IPS-15b (cell line): ENCODE data around the gene MFAP2.
"Not testable (repeated sequence)": the region's sequence is repeated elsewhere in the genome, so short reads cannot be mapped to it uniquely, and the experiment has no call there.

Experiments used
- H3K27me3 ChIP-seq: one replicate; pipeline ENCODE4 v1.6.1; 2013; ENCODE audit warnings: low read length; ENCODE audit not compliant: control insufficient read depth, insufficient read depth
- H3K36me3 ChIP-seq: one replicate; pipeline ENCODE4 v1.6.1; 2013; ENCODE audit warnings: low read length; ENCODE audit not compliant: control insufficient read depth, insufficient read depth
- H3K4me1 ChIP-seq: one replicate; pipeline ENCODE4 v1.6.1; 2013; ENCODE audit warnings: mild to moderate bottlenecking, low read length; ENCODE audit not compliant: control insufficient read depth, insufficient read depth
- H3K4me3 ChIP-seq: one replicate; pipeline ENCODE4 v1.5.1; 2013; ENCODE audit warnings: low read depth, low read length
- H3K9ac ChIP-seq: one replicate; pipeline ENCODE4 v1.6.1; 2013; ENCODE audit warnings: low read depth, mild to moderate bottlenecking, low read length
- H3K9me3 ChIP-seq: one replicate; pipeline ENCODE4 v1.6.1; 2013; ENCODE audit warnings: mild to moderate bottlenecking, low read length; ENCODE audit not compliant: control insufficient read depth, insufficient read depth

The MFAP2 gene

DNA sequence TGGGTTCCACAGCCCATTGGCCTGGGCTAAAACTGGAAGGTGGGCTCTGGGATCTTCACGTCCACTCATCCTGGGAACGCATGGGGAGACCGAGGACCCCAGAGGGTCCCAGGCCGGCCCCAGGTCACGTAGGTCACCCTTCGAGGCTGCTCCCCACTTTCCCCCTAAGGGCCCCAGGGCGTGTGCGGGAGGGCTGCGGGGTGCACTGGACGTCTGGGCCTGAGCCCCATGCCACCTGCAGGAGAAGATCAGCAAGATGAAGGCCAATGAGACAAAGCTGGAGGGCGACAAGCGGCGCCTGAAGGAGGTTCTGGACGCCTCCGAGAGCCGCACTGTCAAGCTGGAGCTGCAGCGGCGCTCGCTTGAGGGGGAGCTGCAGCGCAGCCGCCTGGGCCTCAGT, 12.5 kb downstream of the MFAP2 start:
- no peak overlapping the region for H3K9ac ChIP-seq
- no peaks in the 10 kb centered on the region for H3K4me1 ChIP-seq
- peaks cover 29% of the 10 kb centered on the region for H3K36me3 ChIP-seq
- no peaks in the 10 kb centered on the region for H3K9me3 ChIP-seq
- no peaks in the 10 kb centered on the region for H3K27me3 ChIP-seq
- H3K4me3 ChIP-seq = no peak overlapping the region

DNA sequence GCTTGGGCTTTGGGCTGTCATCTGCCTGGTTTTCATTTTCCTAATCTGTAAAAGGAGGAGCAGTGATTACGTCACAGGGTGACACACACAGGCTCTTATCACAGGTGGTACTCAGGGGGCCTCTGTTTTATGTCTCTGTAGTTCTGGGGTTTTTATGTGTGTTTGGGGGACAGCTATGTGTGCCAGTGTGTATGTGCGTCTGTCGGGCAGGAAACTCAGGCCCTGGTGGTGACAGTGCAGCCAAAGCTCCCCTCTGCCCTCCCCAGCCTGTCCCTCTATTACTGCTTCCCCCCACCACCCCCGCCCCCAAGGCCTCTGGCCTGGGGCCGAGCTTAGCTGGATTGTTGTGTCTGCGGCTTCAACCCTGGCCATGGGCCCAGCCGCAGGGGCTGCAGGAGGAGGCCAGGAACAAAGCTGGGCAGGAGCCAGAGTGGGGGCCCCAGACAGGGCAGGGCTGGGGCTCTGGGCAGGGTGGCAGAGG, 13.3 kb downstream of the MFAP2 start:
- peaks cover 25% of the 10 kb centered on the region for H3K36me3 ChIP-seq
- H3K27me3 ChIP-seq = no peaks in the 10 kb centered on the region
- no peak overlapping the region for H3K4me3 ChIP-seq
- no peaks in the 10 kb centered on the region for H3K4me1 ChIP-seq
- no peak overlapping the region for H3K9ac ChIP-seq
- no peaks in the 10 kb centered on the region for H3K9me3 ChIP-seq

DNA sequence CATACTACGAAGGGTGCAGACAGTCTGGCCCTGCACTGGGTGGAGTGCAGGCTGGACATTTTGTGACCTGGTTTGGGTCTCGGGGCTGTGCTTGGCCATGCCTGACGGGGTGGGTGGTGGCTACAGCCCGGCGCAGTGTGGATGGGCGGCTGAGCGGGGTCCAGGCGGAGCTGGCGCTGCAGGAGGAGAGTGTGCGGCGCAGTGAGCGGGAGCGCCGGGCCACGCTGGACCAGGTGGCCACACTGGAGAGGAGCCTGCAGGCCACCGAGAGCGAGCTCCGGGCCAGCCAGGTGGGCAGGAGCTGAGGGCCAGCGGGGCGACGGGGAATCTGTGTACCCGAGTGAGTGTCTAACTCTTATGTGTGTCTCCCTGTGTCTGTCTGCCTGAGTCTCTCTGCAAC, 14.1 kb downstream of the MFAP2 start:
- H3K36me3 ChIP-seq = peaks cover 20% of the 10 kb centered on the region
- H3K4me1 ChIP-seq = no peaks in the 10 kb centered on the region
- H3K9me3 ChIP-seq = no peaks in the 10 kb centered on the region
- H3K9ac ChIP-seq = no peak overlapping the region
- H3K4me3 ChIP-seq = no peak overlapping the region
- H3K27me3 ChIP-seq = no peaks in the 10 kb centered on the region

DNA sequence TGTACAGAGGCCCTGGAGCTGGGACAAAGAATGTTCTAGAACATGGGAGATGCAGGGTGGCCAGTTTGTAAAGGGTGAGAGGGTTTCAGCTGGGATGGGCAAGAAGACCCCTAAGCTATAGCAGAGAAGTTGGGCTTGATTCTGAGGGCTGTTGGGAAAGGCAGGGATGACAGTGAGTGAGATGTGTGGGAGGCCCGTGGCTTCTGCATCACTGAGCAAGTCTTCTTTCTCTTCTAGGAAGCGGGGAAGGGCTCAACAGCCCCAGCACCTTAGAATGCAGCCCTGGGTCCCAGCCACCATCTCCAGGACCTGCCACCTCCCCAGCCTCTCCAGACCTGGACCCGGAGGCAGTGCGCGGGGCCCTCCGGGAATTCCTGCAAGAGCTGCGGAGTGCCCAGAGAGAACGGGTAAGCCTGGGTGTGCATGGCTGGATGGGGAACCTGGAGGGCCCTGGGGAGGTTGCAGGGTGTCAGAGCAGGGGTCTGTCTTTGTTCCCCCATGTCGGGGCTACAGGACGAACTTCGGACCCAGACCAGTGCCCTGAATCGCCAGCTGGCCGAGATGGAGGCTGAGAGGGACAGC, 14.8 kb downstream of the MFAP2 start:
- H3K4me3 ChIP-seq = no peak overlapping the region
- H3K27me3 ChIP-seq = no peaks in the 10 kb centered on the region
- no peaks in the 10 kb centered on the region for H3K4me1 ChIP-seq
- no peak overlapping the region for H3K9ac ChIP-seq
- no peaks in the 10 kb centered on the region for H3K9me3 ChIP-seq
- peaks cover 16% of the 10 kb centered on the region for H3K36me3 ChIP-seq

DNA sequence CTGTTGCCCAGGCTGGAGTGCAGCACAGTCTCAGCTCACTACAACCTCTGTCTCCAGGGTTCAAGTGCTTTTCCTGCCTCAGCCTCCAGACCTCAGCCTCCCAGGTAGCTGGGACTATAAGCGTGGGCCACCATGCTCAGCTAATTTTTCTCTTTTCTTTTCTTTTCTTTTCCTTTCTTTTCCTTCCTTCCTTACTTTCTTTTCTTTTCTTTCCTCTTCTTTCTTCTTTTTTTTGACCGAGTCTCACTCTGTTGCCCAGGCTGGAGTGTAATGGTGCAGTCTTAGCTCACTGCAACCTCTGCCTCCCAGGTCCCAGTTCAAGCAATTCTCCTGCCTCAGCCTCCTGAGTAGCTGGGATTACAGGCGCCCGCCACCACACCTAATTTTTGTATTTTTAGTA, 16.3 kb downstream of the MFAP2 start:
- H3K4me3 ChIP-seq, H3K4me1 ChIP-seq, H3K27me3 ChIP-seq, H3K9me3 ChIP-seq, H3K9ac ChIP-seq: not testable (repeated sequence)
- peaks cover 16% of the 10 kb centered on the region for H3K36me3 ChIP-seq

DNA sequence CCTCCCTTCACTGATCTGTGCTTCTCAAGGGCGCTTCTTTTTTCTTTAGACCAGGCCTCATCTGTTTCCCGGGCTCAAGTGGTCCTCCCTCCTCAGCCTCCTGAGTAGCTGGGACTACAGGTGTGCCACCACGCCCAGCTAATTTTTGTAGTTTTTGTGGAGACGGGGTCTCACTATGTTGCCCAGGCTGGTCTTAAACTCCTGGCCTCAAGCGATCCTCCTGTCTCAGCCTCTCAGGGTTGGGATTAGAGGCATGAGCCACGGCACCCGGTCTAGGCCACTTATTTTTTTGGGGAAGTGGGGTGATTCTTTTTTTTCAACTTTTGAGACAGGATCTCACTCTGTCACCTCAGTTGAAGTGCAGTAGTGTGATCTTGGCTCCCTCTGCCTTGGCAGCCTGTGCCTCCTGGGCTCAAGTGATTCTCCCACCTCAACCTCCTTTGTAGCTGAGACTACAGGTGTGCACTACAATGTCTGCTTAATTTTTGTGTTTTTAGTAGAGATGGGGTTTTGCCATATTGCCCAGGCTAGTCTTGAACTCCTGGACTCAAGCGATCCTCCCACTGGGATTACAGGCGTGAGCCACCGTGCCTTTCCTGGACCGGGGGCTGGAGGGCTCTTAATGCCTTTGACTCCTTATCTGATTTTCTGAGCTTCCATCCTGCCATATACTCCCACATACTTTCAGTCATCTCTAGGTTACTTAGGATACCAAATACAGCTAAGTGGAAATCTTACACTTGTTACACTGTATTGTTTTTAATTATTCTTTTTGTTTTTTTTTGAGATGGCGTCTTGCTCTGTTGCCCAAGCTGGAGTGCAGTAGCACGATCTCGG, 18.9 kb downstream of the MFAP2 start:
- Histone ChIP-seq H3K27me3 (no peaks in the 10 kb centered on the region), H3K36me3 (peaks cover 20% of the 10 kb centered on the region), H3K4me1 (no peaks in the 10 kb centered on the region), H3K9me3 (no peaks in the 10 kb centered on the region), H3K4me3 (peak overlapping the region; percentile 48), H3K9ac (no peak overlapping the region)

DNA sequence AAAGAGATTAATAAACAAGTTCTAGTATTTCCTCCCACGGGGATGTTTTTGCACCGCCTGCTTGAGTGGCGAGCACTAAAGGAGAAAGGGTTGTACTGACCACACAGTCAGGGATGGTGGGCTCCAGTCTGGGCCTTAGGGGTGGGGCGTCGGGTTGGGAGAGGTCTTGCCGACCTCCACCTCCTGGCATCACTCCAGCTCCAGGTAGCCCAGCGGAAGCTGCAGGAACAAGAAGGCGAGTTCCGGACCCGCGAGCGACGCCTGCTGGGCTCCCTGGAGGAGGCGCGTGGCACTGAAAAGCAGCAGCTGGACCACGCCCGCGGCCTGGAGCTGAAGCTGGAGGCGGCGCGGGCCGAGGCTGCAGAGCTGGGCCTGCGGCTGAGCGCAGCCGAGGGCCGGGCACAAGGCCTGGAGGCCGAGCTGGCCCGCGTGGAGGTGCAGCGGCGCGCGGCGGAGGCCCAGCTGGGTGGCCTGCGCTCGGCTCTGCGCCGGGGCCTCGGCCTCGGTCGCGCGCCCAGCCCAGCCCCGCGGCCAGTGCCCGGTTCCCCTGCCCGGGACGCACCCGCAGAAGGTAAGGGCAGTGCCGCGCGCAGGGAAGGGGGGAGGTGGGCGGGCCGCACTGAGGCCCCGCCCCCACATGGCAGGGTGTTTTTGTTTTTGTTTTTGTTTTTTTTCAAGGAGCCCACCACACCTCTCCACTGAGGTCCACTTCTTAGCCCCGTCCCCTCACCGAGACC, 19.7 kb downstream of the MFAP2 start:
- Histone ChIP-seq H3K36me3 (peaks cover 21% of the 10 kb centered on the region), H3K9me3 (no peaks in the 10 kb centered on the region), H3K4me1 (no peaks in the 10 kb centered on the region), H3K27me3 (no peaks in the 10 kb centered on the region), H3K4me3 (peak overlapping the region; percentile 48), H3K9ac (no peak overlapping the region)

DNA sequence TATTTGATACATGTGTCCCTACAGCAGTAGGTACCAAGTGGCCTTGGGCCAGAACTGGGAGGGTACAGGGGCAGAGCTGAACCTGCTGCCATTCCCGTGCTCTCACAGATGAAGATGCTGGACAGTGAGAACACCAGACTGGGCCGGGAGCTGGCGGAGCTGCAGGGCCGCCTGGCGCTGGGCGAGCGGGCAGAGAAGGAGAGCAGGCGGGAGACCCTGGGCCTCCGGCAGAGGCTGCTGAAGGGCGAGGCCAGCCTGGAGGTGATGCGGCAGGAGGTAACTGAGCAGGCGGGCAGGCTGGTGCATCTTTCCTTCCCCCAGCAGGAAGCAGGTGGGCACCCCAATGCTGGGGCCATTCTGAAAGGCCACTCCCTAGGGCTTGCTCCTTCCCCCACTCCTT, 21.9 kb downstream of the MFAP2 start:
- no peak overlapping the region for H3K4me3 ChIP-seq
- H3K36me3 ChIP-seq = peaks cover 34% of the 10 kb centered on the region
- H3K4me1 ChIP-seq = no peaks in the 10 kb centered on the region
- H3K9ac ChIP-seq = no peak overlapping the region
- H3K9me3 ChIP-seq = no peaks in the 10 kb centered on the region
- no peaks in the 10 kb centered on the region for H3K27me3 ChIP-seq

DNA sequence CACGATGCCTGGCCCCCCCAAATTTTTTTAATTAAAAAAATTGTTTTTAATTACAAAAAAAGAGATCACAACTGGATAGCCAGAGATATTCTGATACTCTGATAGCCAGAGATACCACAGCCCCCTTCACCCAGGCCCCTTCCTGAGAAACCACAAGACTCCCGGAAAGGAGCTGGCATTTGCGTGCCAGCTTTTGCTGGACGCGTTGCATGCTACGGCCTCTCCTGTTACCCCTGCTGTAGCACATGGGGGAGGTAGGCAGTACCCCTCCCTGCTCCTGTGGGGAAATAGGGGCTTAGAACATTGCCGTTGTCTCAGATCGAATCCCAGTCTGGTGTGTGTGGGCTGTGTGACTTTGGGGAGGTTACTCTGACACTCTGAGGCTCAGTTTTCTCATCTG, 22.7 kb downstream of the MFAP2 start:
- H3K27me3 ChIP-seq = no peaks in the 10 kb centered on the region
- no peak overlapping the region for H3K9ac ChIP-seq
- H3K4me1 ChIP-seq = no peaks in the 10 kb centered on the region
- peaks cover 34% of the 10 kb centered on the region for H3K36me3 ChIP-seq
- no peak overlapping the region for H3K4me3 ChIP-seq
- H3K9me3 ChIP-seq = no peaks in the 10 kb centered on the region

DNA sequence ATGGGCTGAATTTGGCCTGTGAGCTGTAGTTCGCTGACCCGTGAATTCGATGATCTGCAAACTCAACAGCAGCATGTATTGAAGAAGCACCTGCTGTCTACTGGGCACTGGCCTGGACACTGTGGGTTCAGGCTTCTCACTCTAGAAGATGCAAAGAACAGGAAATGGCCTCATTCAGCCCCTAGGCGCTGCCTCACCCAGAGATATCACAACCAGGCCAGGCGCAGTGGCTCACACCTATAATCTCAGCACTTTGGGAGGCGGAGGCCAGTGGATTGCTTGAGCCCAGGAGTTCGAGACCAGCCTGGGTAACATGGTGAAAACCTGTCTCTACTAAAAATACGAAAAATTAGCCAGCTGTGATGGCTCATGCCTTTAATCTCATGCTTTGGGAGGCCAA, 23.6 kb downstream of the MFAP2 start:
- H3K9me3 ChIP-seq = no peaks in the 10 kb centered on the region
- no peak overlapping the region for H3K4me3 ChIP-seq
- no peaks in the 10 kb centered on the region for H3K4me1 ChIP-seq
- no peak overlapping the region for H3K9ac ChIP-seq
- peaks cover 34% of the 10 kb centered on the region for H3K36me3 ChIP-seq
- no peaks in the 10 kb centered on the region for H3K27me3 ChIP-seq

DNA sequence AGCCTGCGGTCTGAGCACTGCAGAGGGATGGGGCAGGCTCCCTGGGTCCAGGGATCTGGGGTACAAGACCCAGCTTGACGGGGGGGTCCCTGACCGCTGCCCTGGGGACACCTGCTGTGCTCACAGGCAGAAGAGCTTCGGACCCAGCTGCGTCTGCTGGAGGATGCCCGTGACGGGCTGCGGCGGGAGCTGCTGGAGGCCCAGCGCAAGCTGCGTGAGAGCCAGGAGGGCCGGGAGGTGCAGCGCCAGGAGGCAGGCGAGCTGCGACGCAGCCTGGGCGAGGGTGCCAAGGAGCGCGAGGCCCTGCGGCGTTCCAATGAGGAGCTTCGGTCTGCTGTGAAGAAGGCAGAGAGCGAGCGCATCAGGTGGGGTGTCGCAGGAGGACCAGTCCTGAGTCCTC, 25.2 kb downstream of the MFAP2 start:
- no peaks in the 10 kb centered on the region for H3K4me1 ChIP-seq
- no peak overlapping the region for H3K9ac ChIP-seq
- no peaks in the 10 kb centered on the region for H3K9me3 ChIP-seq
- no peak overlapping the region for H3K4me3 ChIP-seq
- no peaks in the 10 kb centered on the region for H3K27me3 ChIP-seq
- peaks cover 34% of the 10 kb centered on the region for H3K36me3 ChIP-seq

DNA sequence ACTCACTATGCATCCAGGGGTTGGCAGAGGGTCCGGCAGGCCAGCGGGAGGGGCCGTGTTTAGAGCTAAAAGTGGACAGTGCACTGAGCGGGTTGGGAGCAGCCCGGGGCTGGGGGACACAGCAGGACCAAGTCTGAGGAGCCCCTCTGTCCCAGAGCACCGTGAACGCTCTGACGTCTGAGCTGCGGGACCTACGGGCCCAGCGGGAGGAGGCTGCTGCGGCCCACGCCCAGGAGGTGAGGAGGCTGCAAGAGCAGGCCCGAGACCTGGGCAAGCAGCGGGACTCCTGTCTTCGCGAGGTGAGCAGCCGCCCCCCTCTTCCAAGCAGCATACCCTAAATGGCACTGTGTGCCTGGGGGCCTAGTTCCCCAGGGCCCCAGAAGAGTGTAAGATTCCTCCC, 25.8 kb downstream of the MFAP2 start:
- Histone ChIP-seq H3K9me3 (no peaks in the 10 kb centered on the region), H3K36me3 (peaks cover 34% of the 10 kb centered on the region), H3K27me3 (no peaks in the 10 kb centered on the region), H3K4me1 (no peaks in the 10 kb centered on the region), H3K9ac (no peak overlapping the region), H3K4me3 (no peak overlapping the region)
